ENCODE data around the gene BRSK1. TPM values are rescaled to one million over a fixed set of nuclear protein-coding genes. Genes with fewer than 3 reads are reported as not detected.

BRSK1 gene
- total and polyA plus RNA-seq, 2 of the 13 experiments (the other 11 are each of a cell fraction or from before 2014, with no cell fraction given), result 0.18 to 1.2 TPM

DNA sequence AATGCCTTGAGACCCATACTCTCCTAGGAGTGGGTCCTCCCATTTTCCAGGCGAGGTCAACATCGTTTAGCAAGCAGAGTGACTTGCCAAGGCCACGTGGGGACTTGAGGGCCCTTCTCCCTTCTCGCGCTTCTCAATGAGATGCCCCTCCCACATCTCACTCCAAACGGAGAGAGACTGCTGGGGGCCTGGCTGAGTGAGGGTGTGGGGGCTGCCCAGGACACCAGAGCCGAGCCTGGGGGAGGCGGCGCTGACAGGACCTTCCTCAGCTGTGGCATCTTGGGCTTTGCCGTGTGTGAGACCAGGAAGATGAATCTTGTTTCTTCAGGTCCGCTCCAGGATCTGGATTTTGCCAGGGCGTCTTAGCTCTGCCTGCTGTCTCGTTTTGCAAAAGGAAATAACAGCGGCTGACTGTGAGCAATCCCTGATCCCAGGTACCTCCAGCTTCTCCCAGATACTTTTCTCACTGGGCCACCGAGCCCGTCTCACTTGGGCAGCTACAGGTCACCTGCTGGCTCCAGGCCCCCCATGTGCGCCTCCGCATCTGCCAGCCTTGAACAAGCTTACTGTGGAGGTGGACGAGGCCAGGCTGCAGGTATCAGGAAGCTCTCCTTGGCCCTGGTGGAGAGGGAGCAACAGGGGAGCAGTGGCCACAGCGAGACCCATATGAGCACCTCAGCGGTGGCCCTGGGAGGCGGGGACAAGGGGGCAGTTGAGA, 64.7 kb downstream of the BRSK1 start:
- Histone ChIP-seq H3K9ac (ENCODE audit: insufficient read depth, low read depth, low read length) (no peak overlapping the region), H2AFZ (ENCODE audit: low read length) (no peak overlapping the region), H3K4me3 (replicated peaks in 1 of 3; ENCODE audit: insufficient read depth in 1 of 3, low read depth in 2 of 3, low read length in 3 of 3) (no peak overlapping the region), H3K9me3 (ENCODE audit: low read length) (no peaks in the 10 kb centered on the region), H3K27me3 (ENCODE audit: control insufficient read depth in 1 of 2, insufficient read depth in 2 of 2, low read length in 2 of 2) (peaks cover 6 to 21% of the 10 kb centered on the region in 2 experiments), H3K4me2 (ENCODE audit: low read depth, low read length) (no peak overlapping the region), H4K20me1 (ENCODE audit: insufficient read depth, low read length) (no peaks in the 10 kb centered on the region), H3K79me2 (ENCODE audit: insufficient read depth, low read length) (no peaks in the 10 kb centered on the region), H3K36me3 (replicated peaks in 1 of 2; ENCODE audit: control insufficient read depth in 1 of 2, insufficient read depth in 2 of 2, low read length in 2 of 2) (peaks cover 0 to 2% of the 10 kb centered on the region in 2 experiments; a peak in 2 of 5 replicates), H3K4me1 (ENCODE audit: insufficient read depth, low read length) (peaks cover 15% of the 10 kb centered on the region), H3K27ac (ENCODE audit: extremely low read length, insufficient read depth, low read length) (no peak overlapping the region)
- 85% methylated on average over 22 of the region's 22 CpGs for WGBS (ENCODE audit: low lambda C conversion rate)
- BruUV-seq (replicated peaks), result no TSS peak
- CTCF ChIA-PET (ENCODE audit: low intra/inter-chr PET ratio, low total read pairs), result no interaction called here
- intact Hi-C loops (cut with micrococcal nuclease; ENCODE audit: unreplicated experiment) (no loop called here), in situ Hi-C loops (cut with HindIII; ENCODE audit: extremely low pct_ligation_motif_present, low pct_unique_long_range_greater_than_20kb) (no loop called here)
- ATAC-seq (no peak), FAIRE-seq (no peak), DNase-seq (ENCODE audit: low spot score) (no peak)
- TF ChIP-seq ZNF275 (CRISPR knock-in tag; IDR thresholded peaks at IDR 0.05; ENCODE audit: borderline replicate concordance) (no peak), TEAD2 (CRISPR knock-in tag; IDR thresholded peaks at IDR 0.05) (no peak), ZNF121 (CRISPR knock-in tag; IDR thresholded peaks at IDR 0.05) (no peak), ZSCAN9 (CRISPR knock-in tag; IDR thresholded peaks at IDR 0.05; ENCODE audit: borderline replicate concordance) (no peak), NR2F1 (CRISPR knock-in tag; IDR thresholded peaks at IDR 0.05) (no peak)
- POLR2A ChIA-PET, result interaction anchor here (0.6 to 1.9 kb wide), 2 partner anchors 9 to 16 kb away, joined by 4 to 6 read pairs; partner anchors contain the start of gene KMT5C
